DMS153 (cell line): ENCODE data around the gene PRR5.

Experiments used
- DNase-seq: peaks from one replicate; lab custom pipeline; 2025; lab: John Stamatoyannopoulos, UW

Gene PRR5

DNA sequence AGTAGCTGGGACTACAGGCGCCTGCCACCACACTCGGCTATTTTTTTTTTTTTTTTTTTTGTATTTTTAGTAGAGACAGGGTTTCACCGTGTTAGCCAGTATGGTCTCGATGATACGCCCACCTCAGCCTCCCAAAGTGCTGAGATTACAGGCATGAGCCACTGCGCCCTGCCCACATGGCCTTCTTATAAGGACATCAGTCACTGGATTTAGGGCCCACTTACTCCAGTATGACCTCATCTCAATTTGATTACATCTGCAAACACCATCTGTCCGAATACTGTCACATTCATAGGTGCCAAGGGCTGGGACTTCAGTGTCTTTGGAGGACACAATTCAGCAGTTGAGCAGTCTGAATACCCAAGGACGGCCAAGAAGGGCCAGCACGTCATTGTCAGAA lies 8.2 kb upstream of the PRR5 start:
- DNase-seq: peak; percentile 28

DNA sequence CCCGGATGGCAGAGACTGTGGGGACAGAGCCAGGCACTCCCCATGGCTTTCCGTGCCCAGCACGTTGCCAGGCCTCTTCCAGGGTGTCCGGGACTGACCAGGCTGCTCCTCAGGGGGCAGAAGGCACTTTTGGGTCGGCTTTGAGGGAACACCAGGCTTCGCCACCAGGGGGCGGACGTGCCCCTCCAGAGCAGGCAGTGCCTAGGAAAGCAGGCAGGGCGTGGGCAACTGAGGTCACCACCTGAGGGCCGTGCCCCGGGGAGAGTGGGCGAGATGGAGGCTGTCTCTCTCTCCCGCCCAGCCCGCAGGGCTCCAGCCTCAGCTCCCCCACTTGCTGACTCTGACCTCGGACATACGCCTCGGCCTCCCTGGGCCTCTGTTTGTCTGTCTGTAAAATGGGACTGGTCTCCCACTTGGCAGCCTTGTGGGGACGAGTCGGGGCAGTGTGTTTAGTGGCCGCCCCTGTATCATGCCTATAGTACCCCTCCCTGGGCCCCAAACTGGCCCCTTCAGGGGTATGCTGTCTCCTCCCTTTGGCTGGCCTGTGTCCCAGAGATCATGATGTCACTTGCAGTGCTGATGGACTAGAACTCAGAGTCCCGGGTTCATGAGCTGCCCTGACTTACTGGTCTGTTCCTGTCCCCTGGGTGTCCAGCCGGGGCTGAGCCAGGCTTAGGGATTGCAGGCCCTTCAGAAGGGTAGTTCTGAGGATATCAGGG lies 4.4 kb upstream of the PRR5 start:
- DNase-seq: no peak

DNA sequence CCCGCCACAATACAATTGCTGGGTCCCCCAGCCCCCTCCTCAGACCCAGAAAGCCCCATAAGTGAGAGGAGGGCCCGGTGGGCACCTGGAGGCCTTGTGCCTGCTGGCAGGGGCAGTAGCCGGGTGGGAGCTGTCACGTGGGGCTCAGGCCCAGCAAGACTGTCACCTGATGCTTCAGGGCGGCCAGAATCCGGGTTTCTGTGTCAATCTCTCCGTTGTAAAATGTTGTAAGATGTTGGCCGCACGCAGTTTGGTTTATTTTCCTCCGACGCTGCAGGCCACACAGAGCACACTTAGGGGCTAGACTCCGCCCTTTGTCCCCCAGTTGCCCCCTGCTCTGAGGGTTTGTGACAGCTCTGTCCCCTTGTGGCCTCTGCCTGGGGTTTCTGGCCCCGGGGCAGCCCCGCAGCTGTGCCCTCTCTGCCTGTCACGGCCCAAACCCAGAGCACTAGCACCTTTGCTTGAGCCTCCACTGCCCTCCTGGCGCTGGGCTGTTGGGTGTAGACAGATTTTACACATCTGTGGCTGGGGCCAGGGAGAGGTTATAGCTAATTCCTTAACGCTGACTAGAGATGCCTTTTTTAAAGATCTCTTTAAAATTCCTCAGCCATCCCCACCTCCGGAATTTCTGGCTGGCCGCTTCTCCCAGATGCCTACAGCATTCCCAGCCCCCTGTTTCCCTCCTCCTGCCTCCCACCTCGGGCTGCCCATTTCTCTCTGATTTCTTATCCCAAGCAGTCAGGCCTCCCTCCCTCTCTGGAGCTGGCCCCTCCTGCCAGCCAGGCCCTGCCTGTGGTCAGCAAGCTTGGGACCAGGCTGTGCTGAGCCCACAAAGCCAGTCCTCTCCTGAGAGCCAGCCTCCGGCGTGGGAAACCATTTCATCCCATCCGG lies 3.2 kb upstream of the PRR5 start:
- DNase-seq: no peak

DNA sequence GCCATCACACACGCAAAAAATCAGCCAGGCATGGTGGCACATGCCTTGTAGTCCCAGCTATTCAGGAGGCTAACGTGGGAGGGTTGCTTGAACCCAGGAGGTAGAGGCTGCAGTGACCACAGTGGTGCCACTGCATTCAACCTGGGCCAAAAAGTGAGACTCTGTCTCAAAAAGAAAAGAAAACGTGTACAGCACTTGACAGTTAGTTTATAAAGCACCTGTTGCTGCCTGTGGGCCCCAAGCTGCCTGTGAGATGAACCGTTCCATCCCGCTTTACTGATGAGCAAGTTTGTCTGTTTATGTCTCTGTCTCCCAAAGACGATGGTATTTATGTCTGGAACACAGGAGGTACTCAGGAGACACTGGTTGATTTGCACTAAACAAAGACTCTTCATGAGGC lies 1.5 kb upstream of the PRR5 start:
- no peak for DNase-seq

DNA sequence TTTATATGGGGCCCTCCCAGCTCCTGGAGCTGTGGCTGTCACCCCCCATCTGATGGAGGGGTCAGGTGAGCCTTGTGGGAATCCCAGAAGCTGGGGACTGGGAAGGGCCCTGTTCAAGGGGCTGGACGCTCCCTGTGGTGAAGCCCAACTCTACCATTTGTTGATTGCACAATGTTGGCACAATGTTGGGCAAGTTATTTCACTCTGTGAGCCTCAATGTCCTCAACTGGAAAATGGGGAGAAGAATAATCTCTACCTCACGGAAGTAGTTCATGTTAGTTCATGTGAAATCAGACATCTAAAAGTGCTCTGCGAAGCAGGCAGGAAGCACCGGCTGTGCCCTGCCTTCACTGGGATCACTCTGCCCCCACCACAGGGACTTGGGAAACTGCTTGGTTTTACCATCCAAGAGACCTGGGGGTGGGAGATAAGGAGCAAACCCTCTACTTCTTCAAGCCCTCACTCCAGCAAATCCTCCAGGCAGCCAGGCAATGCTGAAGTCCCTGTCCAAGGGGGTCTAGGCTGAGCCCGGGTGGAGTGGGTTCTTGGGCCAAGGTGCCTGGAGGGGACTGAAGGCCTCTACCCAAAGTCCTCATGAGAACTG lies 715 bp upstream of the PRR5 start:
- no peak for DNase-seq

DNA sequence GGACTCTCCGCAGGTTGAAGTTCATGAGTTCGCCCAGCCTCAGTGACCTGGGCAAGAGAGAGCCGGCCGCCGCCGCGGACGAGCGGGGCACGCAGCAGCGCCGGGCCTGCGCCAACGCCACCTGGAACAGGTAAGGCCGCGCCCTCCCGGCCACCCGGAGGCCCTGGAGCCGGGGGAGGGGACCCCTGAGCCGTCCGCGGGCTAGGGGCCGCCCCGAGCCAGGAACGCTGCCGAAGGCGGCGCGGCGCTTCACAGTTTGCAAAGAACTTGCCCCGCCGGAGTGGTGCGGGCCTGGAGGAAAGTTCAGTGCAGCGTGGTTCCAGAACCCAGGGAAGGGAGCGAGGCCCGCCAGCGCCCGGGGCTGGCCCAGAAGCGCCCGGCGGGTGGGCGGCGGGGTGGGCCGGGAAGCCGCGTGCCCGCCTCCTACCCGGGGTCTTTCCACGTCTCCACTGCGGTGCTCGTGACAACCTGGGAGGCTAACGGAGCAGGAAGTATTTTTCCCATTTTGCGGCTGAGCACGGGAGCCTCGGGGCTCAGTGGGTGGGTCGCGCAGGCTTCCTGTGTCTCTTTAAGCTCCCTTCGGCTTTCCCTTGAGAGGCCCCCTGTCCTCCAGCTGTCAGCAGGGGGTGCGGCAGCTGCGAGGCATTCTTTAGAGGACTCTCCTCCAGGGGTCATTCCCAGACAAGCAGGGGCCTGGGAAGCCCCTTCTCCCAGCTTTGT lies 635 bp downstream of the PRR5 start:
- DNase-seq: no peak

DNA sequence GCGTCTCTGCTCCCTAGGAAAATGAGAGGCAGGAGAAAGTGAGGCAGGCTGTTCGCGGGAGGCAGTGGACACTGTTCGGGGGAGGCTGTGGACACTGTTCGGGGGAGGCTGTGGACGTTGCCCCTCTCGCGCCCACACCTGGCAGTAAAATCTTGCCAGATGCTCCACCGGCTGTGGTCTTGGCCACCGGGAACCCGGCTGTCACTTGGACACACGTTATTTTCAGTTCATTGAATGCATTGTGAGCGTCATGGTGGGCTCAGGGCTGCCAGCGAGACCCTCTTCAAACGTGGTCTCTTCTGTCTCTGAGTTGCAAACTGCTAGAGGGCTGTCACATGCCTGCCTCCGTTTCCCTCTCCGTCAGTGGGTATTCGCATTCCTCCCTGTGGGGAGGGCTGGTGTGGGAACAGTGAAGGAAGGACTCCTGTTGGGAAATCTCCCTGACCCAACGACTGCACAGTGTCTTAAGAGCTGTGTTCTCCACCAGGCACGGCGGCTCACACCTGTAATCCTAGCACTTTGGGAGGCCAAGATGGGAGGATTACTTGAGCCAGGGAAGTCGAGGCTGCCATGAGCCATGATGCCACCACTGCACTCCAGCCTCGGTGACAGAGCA lies 1.4 kb downstream of the PRR5 start:
- no peak for DNase-seq

DNA sequence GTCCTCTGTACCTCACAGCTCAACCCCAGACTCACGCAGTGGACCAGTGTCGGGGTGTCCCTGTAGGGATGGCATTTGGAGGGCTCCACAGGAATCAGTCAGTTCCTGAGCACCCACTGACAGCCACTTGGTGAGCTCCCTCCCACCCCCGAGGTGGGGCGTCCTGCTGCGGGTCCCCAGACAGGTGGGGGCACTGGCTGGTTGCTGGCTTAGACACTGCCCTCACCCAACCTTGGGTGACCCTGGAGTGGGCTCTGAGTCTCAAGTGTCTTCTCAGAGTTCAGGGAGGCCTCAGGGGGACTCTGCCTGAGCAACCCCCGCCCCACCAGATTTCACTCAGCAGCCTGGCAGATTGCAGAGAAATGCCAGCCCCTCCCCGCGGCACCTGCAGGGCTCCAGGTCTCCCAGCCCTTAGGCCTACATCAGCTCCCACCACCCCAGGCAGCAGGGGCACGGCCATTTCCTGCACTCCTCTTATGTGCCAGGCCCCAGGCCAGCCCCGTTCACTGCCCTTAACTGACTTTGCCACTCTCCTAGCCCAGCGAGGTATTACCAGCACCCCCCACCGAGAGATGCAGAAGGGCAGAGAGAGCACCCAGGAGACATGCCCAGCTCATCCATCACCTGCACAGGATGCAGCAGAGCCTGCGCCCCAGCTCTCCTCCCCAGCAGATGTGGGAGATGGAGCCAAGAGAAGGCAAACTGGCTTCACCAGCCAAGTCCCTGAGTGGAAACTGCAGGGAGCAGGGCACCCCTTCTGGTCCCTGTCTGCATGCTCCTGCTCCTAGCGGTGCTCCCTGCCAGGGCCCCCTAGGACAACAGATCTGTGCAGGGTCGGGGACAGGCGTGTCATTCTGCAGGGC lies 2.4 kb downstream of the PRR5 start:
- no peak for DNase-seq

DNA sequence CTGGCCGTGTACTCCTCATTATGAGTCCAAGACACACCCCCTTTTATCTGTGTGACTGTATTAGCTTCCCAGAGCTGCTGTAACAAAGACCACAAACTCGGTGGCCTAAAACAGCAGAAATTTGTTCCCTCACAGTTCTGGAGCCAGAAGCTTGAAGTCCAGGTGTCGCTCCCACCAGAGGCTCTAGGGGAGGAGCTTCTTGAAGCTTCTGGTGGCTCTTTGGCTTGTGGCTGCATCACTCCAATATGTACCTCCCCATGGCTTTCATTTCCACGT lies 3.0 kb downstream of the PRR5 start:
- no peak for DNase-seq

DNA sequence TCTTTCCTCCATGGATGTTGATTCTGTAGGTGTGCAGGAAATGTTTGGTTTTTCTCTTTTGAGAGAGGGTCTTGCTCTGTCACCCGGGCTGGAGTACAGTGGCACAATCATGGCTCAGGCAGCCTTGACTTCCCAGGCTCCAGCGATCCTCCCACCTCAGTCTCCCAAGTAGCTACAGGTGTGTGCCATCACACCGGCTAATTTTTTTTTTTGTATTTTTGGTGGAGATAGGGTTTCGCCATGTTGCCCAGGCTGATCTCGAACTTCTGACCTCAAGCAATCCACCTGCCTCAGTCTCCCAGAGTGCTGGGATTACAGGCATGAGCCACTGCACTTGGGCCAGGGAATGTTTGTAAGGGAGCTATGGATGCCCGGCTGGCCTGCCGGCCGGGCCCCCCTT lies 4.5 kb downstream of the PRR5 start:
- no peak for DNase-seq

DNA sequence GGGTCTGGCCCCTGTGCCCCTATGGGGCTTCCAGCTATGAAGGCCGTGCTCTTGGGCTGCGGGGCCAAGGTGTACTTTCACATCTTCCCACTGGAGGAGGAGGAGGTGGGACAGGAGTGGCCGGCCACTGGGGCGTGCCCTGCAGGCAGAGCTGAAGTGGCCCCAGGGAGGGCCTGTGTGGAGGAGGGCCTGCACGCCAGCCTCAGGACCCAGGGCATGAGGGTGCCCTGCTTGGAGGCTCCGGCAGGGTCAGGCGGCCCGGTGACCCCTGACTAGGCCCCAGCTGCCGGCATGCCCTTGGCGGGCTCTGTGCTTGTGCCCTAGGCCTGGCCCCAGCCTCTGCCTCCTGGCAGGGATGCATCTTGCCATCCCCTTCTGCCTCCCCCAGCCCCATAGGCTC lies 5.2 kb downstream of the PRR5 start:
- no peak for DNase-seq

DNA sequence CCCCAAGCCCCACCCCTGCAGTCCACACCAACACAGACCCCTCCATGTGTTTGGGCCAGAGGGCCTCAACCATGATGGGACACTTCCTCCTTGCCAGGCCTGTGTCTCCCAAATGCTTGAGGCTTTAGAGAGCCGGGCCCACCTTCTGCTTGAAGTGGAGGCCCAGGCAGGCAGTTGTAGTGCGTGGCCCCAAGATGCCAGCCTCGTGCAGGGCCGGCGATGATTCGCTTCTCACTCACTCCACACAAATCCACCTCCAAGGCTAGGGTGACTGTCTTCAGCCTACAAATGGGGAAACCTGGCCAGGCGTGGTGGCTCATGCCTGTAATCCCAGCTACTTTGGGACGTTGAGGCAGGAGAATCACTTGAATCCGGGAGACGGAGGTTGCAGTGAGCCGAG lies 5.7 kb downstream of the PRR5 start:
- no peak for DNase-seq

DNA sequence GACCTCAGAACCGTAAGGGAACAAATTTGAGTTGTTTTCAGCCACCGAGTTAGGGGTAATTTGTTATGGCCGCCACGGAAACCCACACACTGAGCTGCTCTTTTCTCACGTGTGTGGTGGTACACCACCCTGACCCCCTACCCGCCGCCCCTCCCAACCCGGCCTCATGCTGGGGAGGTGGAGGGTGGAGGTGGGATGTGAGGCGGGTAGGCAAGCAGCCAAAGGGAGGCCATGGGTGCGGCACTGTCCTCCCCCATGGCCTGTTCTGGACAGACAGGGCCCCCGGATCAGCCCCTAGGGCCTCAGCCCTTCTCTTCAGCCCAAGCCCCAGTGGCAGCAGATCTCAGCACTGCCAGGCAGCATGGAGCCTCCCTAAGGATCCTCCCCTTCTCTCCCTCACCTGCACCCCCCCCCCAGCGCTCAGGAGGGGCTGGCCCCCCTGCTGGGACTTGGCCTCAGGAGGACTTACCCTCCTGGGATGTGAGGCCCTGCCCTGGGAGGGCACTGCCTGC lies 7.9 kb downstream of the PRR5 start:
- DNase-seq: no peak

DNA sequence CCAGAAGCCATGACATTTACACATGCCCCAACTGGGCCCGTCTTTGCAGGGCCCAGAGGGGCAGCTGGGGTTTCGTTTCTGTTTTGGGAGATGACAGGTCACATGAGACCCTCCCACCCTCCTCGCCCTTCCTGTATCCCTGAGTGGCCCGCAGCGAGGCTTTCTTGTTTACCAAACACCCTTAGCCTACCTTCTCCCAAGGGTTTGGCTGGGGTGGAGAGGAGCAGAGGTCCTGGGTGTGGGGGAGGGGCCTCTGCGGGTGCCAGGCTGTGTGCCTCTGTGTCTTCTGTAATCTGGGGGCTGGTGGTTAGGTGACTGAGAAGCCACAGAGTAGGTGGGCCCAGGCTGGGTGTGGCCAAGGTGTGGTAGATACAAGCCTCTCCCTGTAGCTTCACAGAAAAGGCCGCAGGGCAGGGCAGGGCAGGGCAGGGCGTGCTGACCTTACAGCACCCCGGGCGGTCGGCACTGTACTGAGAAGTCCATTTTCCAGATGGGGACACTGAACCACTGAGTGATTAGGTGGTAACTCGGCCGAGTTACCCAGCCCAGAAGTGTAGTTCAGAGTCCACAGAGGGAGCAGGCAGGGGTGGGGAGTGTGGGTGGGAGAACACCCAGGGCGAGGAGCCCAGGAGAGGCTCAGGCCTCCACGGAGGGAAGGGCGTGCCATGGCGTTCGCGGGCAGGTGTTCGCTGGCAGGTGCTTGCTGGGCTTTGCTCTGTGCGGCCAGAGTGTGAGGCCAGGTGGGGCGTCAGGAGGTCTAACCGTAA lies 8.7 kb downstream of the PRR5 start:
- peak; percentile 62 for DNase-seq

DNA sequence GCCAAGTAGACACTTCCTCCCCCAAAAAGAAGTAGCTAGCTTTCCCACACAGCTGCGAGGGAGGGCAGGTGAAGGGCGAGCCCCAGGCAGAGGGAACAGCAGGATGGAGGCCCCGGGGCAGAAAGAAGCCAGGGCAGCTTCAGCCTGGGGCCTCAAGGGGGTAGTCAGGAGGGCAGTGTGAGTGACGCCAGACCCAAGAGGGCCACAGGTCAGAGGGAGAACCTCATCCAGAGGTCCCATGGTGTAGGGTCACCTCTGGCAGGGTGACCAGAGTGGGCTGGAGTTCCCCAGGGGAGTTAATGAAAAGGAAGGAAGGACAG lies 9.2 kb downstream of the PRR5 start:
- peak; percentile 87 for DNase-seq

DNA sequence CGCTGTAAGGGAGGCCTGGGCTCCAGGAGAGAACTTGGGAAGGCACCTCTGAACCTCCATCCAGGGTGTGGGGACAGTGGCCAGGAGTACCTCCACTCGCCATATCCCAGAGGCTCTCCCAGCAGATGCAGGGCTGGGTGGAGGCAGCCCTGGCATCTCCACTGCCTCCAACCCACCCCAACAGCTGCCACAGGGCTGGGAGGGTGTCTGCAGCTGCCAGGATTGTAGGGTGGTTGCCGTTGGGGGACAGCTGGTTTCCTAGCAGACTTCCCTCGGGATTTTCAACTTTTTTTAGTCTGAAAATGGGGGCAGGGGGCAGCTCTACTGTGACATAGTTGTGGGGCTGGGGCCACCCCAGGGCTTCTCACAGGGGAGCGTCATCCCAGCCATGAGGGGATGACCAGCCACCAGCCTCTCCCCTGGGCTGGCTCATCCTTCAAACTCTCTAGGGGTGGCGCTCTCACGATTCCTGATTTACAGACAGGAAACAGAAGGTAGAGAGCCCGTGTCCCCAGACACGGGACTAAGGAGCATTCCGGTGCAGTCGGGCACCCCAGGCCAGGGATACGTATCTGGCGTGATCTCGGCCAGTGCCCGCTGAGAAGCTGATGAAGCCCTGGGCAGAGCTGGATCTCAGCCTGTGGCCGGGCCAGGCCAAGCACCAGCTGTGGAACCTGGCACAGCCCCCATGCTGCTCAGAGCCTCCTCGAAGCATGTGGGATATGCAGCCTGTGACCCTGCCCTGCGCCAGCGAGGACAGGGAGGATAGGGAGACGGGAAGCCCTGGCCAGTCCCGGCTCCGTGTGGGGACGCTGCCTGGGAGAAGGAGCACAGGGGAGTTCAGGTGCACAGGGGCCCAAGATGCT lies 9.9 kb downstream of the PRR5 start:
- DNase-seq: no peak

DNA sequence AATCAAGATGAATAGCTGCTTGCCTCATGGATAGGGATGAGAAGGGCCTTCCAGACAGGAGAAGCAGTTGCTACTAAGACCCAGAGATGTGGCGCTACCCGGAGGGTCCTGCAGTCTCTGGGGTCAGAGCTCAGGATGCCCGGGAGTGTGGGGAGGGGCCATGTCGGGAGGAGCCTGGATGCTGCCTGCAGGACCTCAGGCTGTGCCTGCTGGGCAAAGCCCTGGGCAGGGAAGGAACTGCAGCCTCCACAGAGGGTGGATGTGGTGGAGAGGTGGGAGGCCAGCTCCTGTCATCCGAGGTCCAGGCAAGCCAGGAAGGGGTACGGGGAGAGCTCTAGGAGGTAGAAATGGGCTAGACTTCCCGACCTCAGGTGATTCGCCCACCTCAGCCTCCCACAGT lies 11.0 kb downstream of the PRR5 start:
- DNase-seq: no peak

DNA sequence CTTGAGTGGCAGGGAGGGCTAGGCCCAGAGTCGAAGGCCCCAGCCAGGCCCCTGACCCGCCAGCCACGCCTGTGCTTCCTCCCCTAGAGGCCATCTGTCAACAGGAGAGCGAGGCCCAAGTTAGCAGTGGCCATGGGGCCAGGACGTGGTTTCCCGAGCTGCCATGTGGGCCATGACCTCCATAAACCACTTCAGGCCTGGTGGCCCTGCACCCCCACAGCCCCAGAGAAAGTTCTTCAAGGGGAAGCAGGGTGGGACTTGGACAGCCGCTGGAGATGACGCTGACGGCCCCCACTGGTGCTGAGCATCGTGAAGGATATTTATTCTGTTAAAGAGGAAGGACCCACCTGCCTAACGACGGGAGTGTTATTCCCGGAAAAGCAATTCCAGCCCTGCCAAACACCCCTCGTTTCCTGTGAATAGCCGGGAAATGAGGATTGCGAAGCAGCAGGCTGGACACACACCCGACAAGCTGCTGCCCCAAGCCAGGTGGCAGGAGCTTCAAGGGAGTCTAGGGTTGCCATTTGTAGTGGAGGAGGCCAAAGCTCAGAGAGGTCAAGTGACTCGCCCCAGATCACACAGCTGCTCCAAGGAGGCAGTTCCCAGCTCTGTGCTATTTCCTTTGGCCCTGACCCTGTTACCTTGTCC lies 12.8 kb downstream of the PRR5 start:
- no peak for DNase-seq

DNA sequence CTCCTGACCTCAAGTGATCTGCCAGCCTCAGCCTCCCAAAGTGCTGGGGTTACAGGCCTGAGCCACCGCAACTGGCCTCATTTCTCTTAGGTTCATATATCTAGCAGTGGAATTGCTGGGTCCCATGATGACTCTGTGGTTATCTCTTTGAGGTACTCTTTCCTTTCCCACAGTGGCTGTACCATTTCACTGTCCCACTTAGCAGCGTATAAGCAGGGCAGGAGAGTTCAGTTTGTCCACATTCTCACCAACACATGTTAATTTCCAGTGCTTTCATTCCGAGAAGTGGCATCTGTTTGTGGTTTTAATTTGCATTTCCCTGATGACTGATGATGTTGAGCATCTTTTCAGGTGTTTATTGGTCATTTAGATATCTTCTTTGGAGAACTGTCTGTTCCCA lies 16.4 kb downstream of the PRR5 start:
- no peak for DNase-seq
